Measurements from ENCODE around the gene SLC6A11.

Gene SLC6A11

DNA sequence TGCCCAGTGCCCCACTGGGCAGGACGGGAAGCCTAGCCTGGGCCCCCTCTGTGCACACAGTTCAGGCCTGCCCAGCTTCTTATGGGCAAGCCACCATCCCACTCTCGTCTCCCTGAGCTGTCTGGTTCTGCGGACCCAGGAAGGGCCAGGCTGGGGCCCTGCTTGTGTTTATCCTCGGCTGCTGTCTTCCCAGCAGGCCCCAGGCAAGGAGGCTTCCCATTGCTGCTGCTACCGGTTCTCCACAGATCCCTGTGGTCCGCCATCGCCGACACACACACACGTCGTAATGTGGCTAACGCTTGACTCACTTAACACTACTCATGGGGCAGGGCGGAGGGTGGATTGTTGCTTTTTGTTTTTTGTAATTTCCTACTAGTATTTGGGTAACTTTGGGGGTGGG, 124.1 kb downstream of the SLC6A11 start:
- Histone ChIP-seq H3K9ac (ENCODE audit: low read length) (no peak overlapping the region), H3K4me3 (ENCODE audit: low read length) (no peak overlapping the region), H3K27me3 (ENCODE audit: insufficient read depth, low read length, poor library complexity) (no peaks in the 10 kb centered on the region), H3K4ac (ENCODE audit: low read depth, low read length) (no peak overlapping the region), H3K4me1 (ENCODE audit: control insufficient read depth, low read depth, low read length) (no peaks in the 10 kb centered on the region), H3K23ac (ENCODE audit: low read length) (no peak overlapping the region), H3K18ac (ENCODE audit: low read length) (no peak overlapping the region), H3K4me2 (ENCODE audit: low read length) (no peak overlapping the region), H2BK120ac (ENCODE audit: low read depth, low read length) (no peak overlapping the region), H2BK5ac (ENCODE audit: low read length) (no peak overlapping the region), H3K36me3 (ENCODE audit: control insufficient read depth, insufficient read depth, low read length) (no peaks in the 10 kb centered on the region), H3K79me1 (ENCODE audit: low read length) (no peaks in the 10 kb centered on the region), H2BK15ac (replicated peaks; ENCODE audit: low read depth) (no peak overlapping the region), H3K56ac (ENCODE audit: low read length) (no peak overlapping the region), H2AK5ac (ENCODE audit: low read length) (no peak overlapping the region), H4K5ac (ENCODE audit: low read length) (no peak overlapping the region), H3K27ac (ENCODE audit: low read depth, low read length) (no peak overlapping the region), H3K79me2 (ENCODE audit: control insufficient read depth, insufficient read depth, low read length) (no peaks in the 10 kb centered on the region), H4K8ac (ENCODE audit: low read depth, low read length) (no peak overlapping the region)
- DNase-seq, result no peak
- no CpG with 5 or more reads among the region's 12 CpGs for WGBS (ENCODE audit: extremely low coverage, insufficient coverage, low lambda C conversion rate)

DNA sequence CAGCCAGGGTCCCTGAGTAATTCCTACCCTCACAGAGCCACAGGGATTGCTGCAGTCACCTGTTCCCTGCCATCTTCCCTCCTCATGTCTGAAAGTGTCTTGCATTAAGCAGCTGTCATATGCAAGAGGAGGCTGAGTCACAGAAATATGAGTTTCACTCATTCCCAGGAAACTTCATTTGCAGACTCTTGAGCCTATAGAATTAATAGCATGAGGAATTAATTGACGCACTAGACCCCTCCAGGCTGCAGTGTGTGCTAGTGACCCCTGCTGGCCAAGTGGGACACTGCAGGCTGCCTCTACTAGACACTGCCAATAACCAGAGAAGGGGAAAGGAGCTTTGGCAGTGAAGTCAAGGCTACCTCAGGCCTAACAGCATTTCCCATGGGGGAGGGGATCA, 125.9 kb downstream of the SLC6A11 start:
- Histone ChIP-seq H3K23ac (ENCODE audit: low read length) (no peak overlapping the region), H3K4me2 (ENCODE audit: low read length) (no peak overlapping the region), H2BK120ac (ENCODE audit: low read depth, low read length) (no peak overlapping the region), H3K4me1 (ENCODE audit: control insufficient read depth, low read depth, low read length) (no peaks in the 10 kb centered on the region), H2BK15ac (replicated peaks; ENCODE audit: low read depth) (no peak overlapping the region), H3K27ac (ENCODE audit: low read depth, low read length) (no peak overlapping the region), H3K79me1 (ENCODE audit: low read length) (no peaks in the 10 kb centered on the region), H3K18ac (ENCODE audit: low read length) (no peak overlapping the region), H3K4me3 (ENCODE audit: low read length) (no peak overlapping the region), H2AK5ac (ENCODE audit: low read length) (no peak overlapping the region), H3K9ac (ENCODE audit: low read length) (no peak overlapping the region), H4K5ac (ENCODE audit: low read length) (no peak overlapping the region), H3K36me3 (ENCODE audit: control insufficient read depth, insufficient read depth, low read length) (no peaks in the 10 kb centered on the region), H2BK5ac (ENCODE audit: low read length) (no peak overlapping the region), H3K27me3 (ENCODE audit: insufficient read depth, low read length, poor library complexity) (no peaks in the 10 kb centered on the region), H3K79me2 (ENCODE audit: control insufficient read depth, insufficient read depth, low read length) (no peaks in the 10 kb centered on the region), H4K8ac (ENCODE audit: low read depth, low read length) (no peak overlapping the region), H3K56ac (ENCODE audit: low read length) (no peak overlapping the region), H3K4ac (ENCODE audit: low read depth, low read length) (no peak overlapping the region)
- DNase-seq, result peak; percentile 42
- no CpG with 5 or more reads among the region's 1 CpG for WGBS (ENCODE audit: extremely low coverage, insufficient coverage, low lambda C conversion rate)

DNA sequence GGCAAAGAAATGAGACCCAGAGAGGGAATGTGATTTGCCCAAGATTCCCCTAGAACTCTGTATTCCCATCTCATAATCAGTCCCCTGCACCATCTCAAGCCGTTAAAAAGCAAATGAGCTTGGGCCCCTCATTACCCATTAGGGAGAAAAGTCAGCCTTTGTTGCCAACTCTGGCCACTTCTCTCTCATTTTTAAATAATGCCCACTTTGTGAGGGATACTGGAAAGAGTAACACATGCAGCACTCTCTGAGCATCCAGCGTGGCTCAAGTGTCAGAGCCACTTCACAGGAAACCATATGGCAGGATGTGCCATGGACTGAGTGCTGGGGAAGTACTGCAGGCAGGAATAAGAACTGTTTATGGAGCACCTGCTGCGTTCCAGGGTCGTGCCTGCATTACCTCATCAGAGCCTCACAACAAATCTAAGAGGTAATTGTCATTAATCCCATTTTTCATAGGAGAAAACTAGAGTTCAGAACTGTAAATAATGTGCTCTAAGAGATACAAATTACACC, 126.7 kb downstream of the SLC6A11 start:
- H2AK5ac ChIP-seq (ENCODE audit: low read length), result no peak overlapping the region
- H2BK15ac ChIP-seq (replicated peaks; ENCODE audit: low read depth), result no peak overlapping the region
- no peak overlapping the region for H3K4me2 ChIP-seq (ENCODE audit: low read length)
- no peak overlapping the region for H2BK120ac ChIP-seq (ENCODE audit: low read depth, low read length)
- no peak overlapping the region for H3K56ac ChIP-seq (ENCODE audit: low read length)
- no peak overlapping the region for H3K4ac ChIP-seq (ENCODE audit: low read depth, low read length)
- no peak overlapping the region for H3K18ac ChIP-seq (ENCODE audit: low read length)
- H3K27me3 ChIP-seq (ENCODE audit: insufficient read depth, low read length, poor library complexity), result no peaks in the 10 kb centered on the region
- H3K23ac ChIP-seq (ENCODE audit: low read length), result no peak overlapping the region
- no peaks in the 10 kb centered on the region for H3K79me2 ChIP-seq (ENCODE audit: control insufficient read depth, insufficient read depth, low read length)
- no CpG with 5 or more reads among the region's 4 CpGs for WGBS (ENCODE audit: extremely low coverage, insufficient coverage, low lambda C conversion rate)
- no peaks in the 10 kb centered on the region for H3K36me3 ChIP-seq (ENCODE audit: control insufficient read depth, insufficient read depth, low read length)
- DNase-seq, result no peak
- H4K5ac ChIP-seq (ENCODE audit: low read length), result no peak overlapping the region
- H4K8ac ChIP-seq (ENCODE audit: low read depth, low read length), result no peak overlapping the region
- no peak overlapping the region for H3K9ac ChIP-seq (ENCODE audit: low read length)
- H3K4me3 ChIP-seq (ENCODE audit: low read length), result no peak overlapping the region
- H3K27ac ChIP-seq (ENCODE audit: low read depth, low read length), result no peak overlapping the region
- no peak overlapping the region for H2BK5ac ChIP-seq (ENCODE audit: low read length)
- no peaks in the 10 kb centered on the region for H3K4me1 ChIP-seq (ENCODE audit: control insufficient read depth, low read depth, low read length)
- no peaks in the 10 kb centered on the region for H3K79me1 ChIP-seq (ENCODE audit: low read length)

DNA sequence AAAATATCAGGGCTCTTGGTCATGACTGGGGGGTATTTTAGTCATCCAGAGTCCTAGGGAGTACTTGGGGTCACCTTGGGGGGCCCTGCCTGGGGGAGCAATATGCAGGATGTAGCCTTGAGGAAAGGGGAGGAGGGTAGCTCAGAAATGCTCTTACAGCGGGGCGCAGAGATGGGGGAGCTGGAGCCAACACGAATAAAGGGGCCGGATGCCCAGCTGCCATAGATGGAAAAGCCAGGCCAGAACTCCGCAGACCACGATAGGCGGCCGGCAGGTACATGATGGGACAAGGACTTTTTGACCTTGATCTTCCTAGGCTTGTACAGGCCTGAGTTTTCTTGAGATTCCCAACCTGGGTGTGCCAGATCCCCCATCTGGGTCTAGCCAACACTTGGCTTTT, 128.8 kb downstream of the SLC6A11 start:
- DNase-seq, result no peak
- no peaks in the 10 kb centered on the region for H3K27me3 ChIP-seq (ENCODE audit: insufficient read depth, low read length, poor library complexity)
- no peak overlapping the region for H4K5ac ChIP-seq (ENCODE audit: low read length)
- H2BK120ac ChIP-seq (ENCODE audit: low read depth, low read length), result no peak overlapping the region
- H3K4me1 ChIP-seq (ENCODE audit: control insufficient read depth, low read depth, low read length), result no peaks in the 10 kb centered on the region
- H3K23ac ChIP-seq (ENCODE audit: low read length), result no peak overlapping the region
- WGBS (ENCODE audit: extremely low coverage, insufficient coverage, low lambda C conversion rate), result no CpG with 5 or more reads among the region's 8 CpGs
- H4K8ac ChIP-seq (ENCODE audit: low read depth, low read length), result no peak overlapping the region
- no peak overlapping the region for H3K4ac ChIP-seq (ENCODE audit: low read depth, low read length)
- H2AK5ac ChIP-seq (ENCODE audit: low read length), result no peak overlapping the region
- no peak overlapping the region for H2BK5ac ChIP-seq (ENCODE audit: low read length)
- H3K36me3 ChIP-seq (ENCODE audit: control insufficient read depth, insufficient read depth, low read length), result no peaks in the 10 kb centered on the region
- H2BK15ac ChIP-seq (replicated peaks; ENCODE audit: low read depth), result no peak overlapping the region
- no peak overlapping the region for H3K56ac ChIP-seq (ENCODE audit: low read length)
- no peaks in the 10 kb centered on the region for H3K79me1 ChIP-seq (ENCODE audit: low read length)
- H3K4me3 ChIP-seq (ENCODE audit: low read length), result no peak overlapping the region
- no peak overlapping the region for H3K4me2 ChIP-seq (ENCODE audit: low read length)
- no peaks in the 10 kb centered on the region for H3K79me2 ChIP-seq (ENCODE audit: control insufficient read depth, insufficient read depth, low read length)
- no peak overlapping the region for H3K9ac ChIP-seq (ENCODE audit: low read length)
- no peak overlapping the region for H3K27ac ChIP-seq (ENCODE audit: low read depth, low read length)
- no peak overlapping the region for H3K18ac ChIP-seq (ENCODE audit: low read length)

DNA sequence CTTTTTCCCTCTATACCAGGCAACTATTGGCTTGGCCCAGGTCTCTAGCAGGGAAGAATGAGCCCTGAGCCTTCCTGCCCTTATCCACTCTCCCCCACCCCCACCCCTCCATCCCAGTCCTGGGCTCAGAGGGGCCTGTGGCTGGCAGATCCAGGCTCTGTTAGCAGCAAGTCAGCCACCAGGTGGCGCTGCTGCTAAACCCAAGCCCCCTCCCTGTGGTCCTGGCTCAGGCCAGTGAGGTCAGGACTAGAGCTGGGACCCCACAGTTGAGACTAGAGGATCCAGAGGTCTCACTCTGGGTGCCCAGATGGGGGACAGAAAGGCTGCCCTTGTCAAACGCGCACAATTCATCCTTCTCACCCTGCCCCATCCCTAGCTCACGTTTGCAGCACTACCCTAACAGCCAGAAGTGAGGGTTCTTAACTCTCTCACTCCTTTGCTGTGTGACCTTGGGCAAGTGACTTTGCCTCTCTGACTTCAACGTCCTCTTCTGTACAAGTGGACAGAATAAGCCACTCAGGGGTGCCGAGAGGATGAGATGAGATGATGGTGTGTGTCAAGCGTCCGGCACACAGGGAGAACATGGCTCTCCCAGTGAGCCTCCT, 129.8 kb downstream of the SLC6A11 start:
- Histone ChIP-seq H3K4me3 (ENCODE audit: low read length) (no peak overlapping the region), H2BK120ac (ENCODE audit: low read depth, low read length) (no peak overlapping the region), H4K5ac (ENCODE audit: low read length) (no peak overlapping the region), H3K4me1 (ENCODE audit: control insufficient read depth, low read depth, low read length) (no peaks in the 10 kb centered on the region), H3K56ac (ENCODE audit: low read length) (no peak overlapping the region), H2AK5ac (ENCODE audit: low read length) (no peak overlapping the region), H3K18ac (ENCODE audit: low read length) (no peak overlapping the region), H2BK5ac (ENCODE audit: low read length) (no peak overlapping the region), H3K4ac (ENCODE audit: low read depth, low read length) (no peak overlapping the region), H3K79me1 (ENCODE audit: low read length) (no peaks in the 10 kb centered on the region), H3K23ac (ENCODE audit: low read length) (no peak overlapping the region), H3K9ac (ENCODE audit: low read length) (no peak overlapping the region), H3K27ac (ENCODE audit: low read depth, low read length) (no peak overlapping the region), H4K8ac (ENCODE audit: low read depth, low read length) (no peak overlapping the region), H3K4me2 (ENCODE audit: low read length) (no peak overlapping the region), H3K36me3 (ENCODE audit: control insufficient read depth, insufficient read depth, low read length) (no peaks in the 10 kb centered on the region), H2BK15ac (replicated peaks; ENCODE audit: low read depth) (no peak overlapping the region), H3K27me3 (ENCODE audit: insufficient read depth, low read length, poor library complexity) (no peaks in the 10 kb centered on the region), H3K79me2 (ENCODE audit: control insufficient read depth, insufficient read depth, low read length) (no peaks in the 10 kb centered on the region)
- DNase-seq, result peak; percentile 85
- WGBS (ENCODE audit: extremely low coverage, insufficient coverage, low lambda C conversion rate), result no CpG with 5 or more reads among the region's 8 CpGs

DNA sequence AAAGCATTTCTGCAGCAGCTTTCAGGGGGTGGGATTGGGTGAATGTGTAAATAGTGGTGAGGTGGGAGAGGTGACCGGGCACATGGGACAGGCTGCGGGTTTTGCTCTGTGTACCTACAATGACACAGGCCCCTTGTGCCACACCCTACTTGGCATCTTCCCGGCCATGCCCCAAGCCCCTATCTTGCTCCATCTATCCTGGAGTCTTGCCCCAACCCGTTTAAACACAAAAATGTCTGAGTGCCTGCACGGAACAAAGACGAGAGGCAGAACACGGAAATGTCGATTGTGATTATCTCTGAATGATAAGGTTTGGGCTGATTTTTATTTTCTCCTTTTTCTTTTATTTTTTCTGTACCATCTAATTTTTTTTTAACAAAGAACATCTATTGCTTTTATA, 130.5 kb downstream of the SLC6A11 start:
- no peak overlapping the region for H3K4me2 ChIP-seq (ENCODE audit: low read length)
- H3K79me1 ChIP-seq (ENCODE audit: low read length), result no peaks in the 10 kb centered on the region
- no CpG with 5 or more reads among the region's 8 CpGs for WGBS (ENCODE audit: extremely low coverage, insufficient coverage, low lambda C conversion rate)
- H3K4me1 ChIP-seq (ENCODE audit: control insufficient read depth, low read depth, low read length), result no peaks in the 10 kb centered on the region
- DNase-seq, result no peak
- no peak overlapping the region for H3K4me3 ChIP-seq (ENCODE audit: low read length)
- H3K27ac ChIP-seq (ENCODE audit: low read depth, low read length), result no peak overlapping the region
- H3K9ac ChIP-seq (ENCODE audit: low read length), result no peak overlapping the region
- H3K56ac ChIP-seq (ENCODE audit: low read length), result no peak overlapping the region
- H2BK15ac ChIP-seq (replicated peaks; ENCODE audit: low read depth), result no peak overlapping the region
- H3K36me3 ChIP-seq (ENCODE audit: control insufficient read depth, insufficient read depth, low read length), result no peaks in the 10 kb centered on the region
- no peak overlapping the region for H2BK5ac ChIP-seq (ENCODE audit: low read length)
- no peak overlapping the region for H2AK5ac ChIP-seq (ENCODE audit: low read length)
- H3K27me3 ChIP-seq (ENCODE audit: insufficient read depth, low read length, poor library complexity), result no peaks in the 10 kb centered on the region
- no peaks in the 10 kb centered on the region for H3K79me2 ChIP-seq (ENCODE audit: control insufficient read depth, insufficient read depth, low read length)
- no peak overlapping the region for H3K18ac ChIP-seq (ENCODE audit: low read length)
- no peak overlapping the region for H4K5ac ChIP-seq (ENCODE audit: low read length)
- H4K8ac ChIP-seq (ENCODE audit: low read depth, low read length), result no peak overlapping the region
- no peak overlapping the region for H3K4ac ChIP-seq (ENCODE audit: low read depth, low read length)
- no peak overlapping the region for H2BK120ac ChIP-seq (ENCODE audit: low read depth, low read length)
- no peak overlapping the region for H3K23ac ChIP-seq (ENCODE audit: low read length)
